Measurements from ENCODE around the gene ARPC1B. TPM values are rescaled to one million over a fixed set of nuclear protein-coding genes. Genes with fewer than 3 reads are reported as not detected.

The ARPC1B gene
- total RNA-seq, 1 donor from 2014 or later, result 175 TPM

- Mint-ChIP-seq H3K4me3 (ENCODE audit: unreplicated experiment) (no peak overlapping the region), H3K36me3 (ENCODE audit: low read depth, unreplicated experiment) (peaks cover 9% of the 10 kb centered on the region), H3K9me3 (ENCODE audit: unreplicated experiment) (no peaks in the 10 kb centered on the region), H3K27me3 (ENCODE audit: low read depth, unreplicated experiment) (no peaks in the 10 kb centered on the region), H3K4me1 (ENCODE audit: low read depth, unreplicated experiment) (peaks cover 17% of the 10 kb centered on the region), H3K27ac (ENCODE audit: unreplicated experiment) (no peak overlapping the region)
- H3K36me3 ChIP-seq (ENCODE audit: insufficient read depth, low read length), result peaks cover 5% of the 10 kb centered on the region
- FAIRE-seq (no peak), DNase-seq (ENCODE audit: low read depth) (no peak)
- no peaks in the 10 kb centered on the region for H3K27me3 ChIP-seq (ENCODE audit: insufficient read depth, low read length)
- TF ChIP-seq EZH2 (IDR thresholded peaks at IDR 0.05; ENCODE audit: insufficient read depth, low read length), result no peak
- no peak for TF ChIP-seq CTCF (IDR thresholded peaks at IDR 0.05; ENCODE audit: insufficient read depth, low read depth, low read length)
- no peak overlapping the region for H3K27ac ChIP-seq (ENCODE audit: low read depth, low read length)
- H3K9me3 ChIP-seq (ENCODE audit: insufficient read depth, low read depth, low read length), result no peaks in the 10 kb centered on the region
- no peak overlapping the region for H3K4me2 ChIP-seq (ENCODE audit: low read length)
- no peak overlapping the region for H3K4me3 ChIP-seq (ENCODE audit: insufficient read depth, low read depth, low read length)
- H3K4me1 ChIP-seq (ENCODE audit: insufficient read depth, low read length), result peaks cover 21% of the 10 kb centered on the region
- no peak overlapping the region for H2AFZ ChIP-seq (ENCODE audit: low read depth, low read length)
- H3K9ac ChIP-seq (ENCODE audit: low read length), result no peak overlapping the region
- peaks cover 79% of the 10 kb centered on the region for H4K20me1 ChIP-seq (ENCODE audit: insufficient read depth, low read length)
- H3K79me2 ChIP-seq (ENCODE audit: insufficient read depth, low read length), result peaks cover 59% of the 10 kb centered on the region
These were observed 7.1 kb downstream of the ARPC1B start for GRCh38 chr7:99381664-99382075.

- TF ChIP-seq EZH2 (IDR thresholded peaks at IDR 0.05; ENCODE audit: insufficient read depth, low read length), result no peak
- no peak for TF ChIP-seq CTCF (IDR thresholded peaks at IDR 0.05; ENCODE audit: insufficient read depth, low read depth, low read length)
- Mint-ChIP-seq H3K36me3 (ENCODE audit: low read depth, unreplicated experiment) (peaks cover 9% of the 10 kb centered on the region), H3K9me3 (ENCODE audit: unreplicated experiment) (no peaks in the 10 kb centered on the region), H3K4me3 (ENCODE audit: unreplicated experiment) (no peak overlapping the region), H3K27ac (ENCODE audit: unreplicated experiment) (no peak overlapping the region), H3K27me3 (ENCODE audit: low read depth, unreplicated experiment) (no peaks in the 10 kb centered on the region), H3K4me1 (ENCODE audit: low read depth, unreplicated experiment) (peaks cover 17% of the 10 kb centered on the region)
- Histone ChIP-seq H3K9me3 (ENCODE audit: insufficient read depth, low read depth, low read length) (no peaks in the 10 kb centered on the region), H4K20me1 (ENCODE audit: insufficient read depth, low read length) (peaks cover 71% of the 10 kb centered on the region), H3K4me1 (ENCODE audit: insufficient read depth, low read length) (peaks cover 21% of the 10 kb centered on the region), H3K79me2 (ENCODE audit: insufficient read depth, low read length) (peaks cover 51% of the 10 kb centered on the region), H2AFZ (ENCODE audit: low read depth, low read length) (no peak overlapping the region), H3K36me3 (ENCODE audit: insufficient read depth, low read length) (peaks cover 7% of the 10 kb centered on the region), H3K4me2 (ENCODE audit: low read length) (no peak overlapping the region), H3K9ac (ENCODE audit: low read length) (no peak overlapping the region), H3K27ac (ENCODE audit: low read depth, low read length) (no peak overlapping the region), H3K27me3 (ENCODE audit: insufficient read depth, low read length) (no peaks in the 10 kb centered on the region), H3K4me3 (ENCODE audit: insufficient read depth, low read depth, low read length) (no peak overlapping the region)
- no peak for FAIRE-seq
- DNase-seq (ENCODE audit: low read depth), result no peak
These were observed 8.7 kb downstream of the ARPC1B start for GRCh38 chr7:99383203-99383602.

- H3K27me3 Mint-ChIP-seq (ENCODE audit: low read depth, unreplicated experiment), result no peaks in the 10 kb centered on the region
These were observed 9.4 kb downstream of the ARPC1B start for GRCh38 chr7:99383791-99384370.

More at GRCh38 chr7:99383791-99384370, 9.4 kb downstream of the ARPC1B start:
- Histone ChIP-seq H3K9ac (ENCODE audit: low read length) (no peak overlapping the region), H3K27ac (ENCODE audit: low read depth, low read length) (no peak overlapping the region), H3K79me2 (ENCODE audit: insufficient read depth, low read length) (peaks cover 51% of the 10 kb centered on the region), H3K4me3 (ENCODE audit: insufficient read depth, low read depth, low read length) (no peak overlapping the region), H3K4me2 (ENCODE audit: low read length) (no peak overlapping the region), H4K20me1 (ENCODE audit: insufficient read depth, low read length) (peaks cover 70% of the 10 kb centered on the region), H2AFZ (ENCODE audit: low read depth, low read length) (no peak overlapping the region), H3K9me3 (ENCODE audit: insufficient read depth, low read depth, low read length) (no peaks in the 10 kb centered on the region), H3K36me3 (ENCODE audit: insufficient read depth, low read length) (peaks cover 9% of the 10 kb centered on the region), H3K27me3 (ENCODE audit: insufficient read depth, low read length) (no peaks in the 10 kb centered on the region), H3K4me1 (ENCODE audit: insufficient read depth, low read length) (peaks cover 20% of the 10 kb centered on the region)
- Mint-ChIP-seq H3K9me3 (ENCODE audit: unreplicated experiment) (no peaks in the 10 kb centered on the region), H3K4me1 (ENCODE audit: low read depth, unreplicated experiment) (peaks cover 17% of the 10 kb centered on the region), H3K27ac (ENCODE audit: unreplicated experiment) (no peak overlapping the region), H3K36me3 (ENCODE audit: low read depth, unreplicated experiment) (peaks cover 9% of the 10 kb centered on the region), H3K4me3 (ENCODE audit: unreplicated experiment) (no peak overlapping the region)
- DNase-seq (ENCODE audit: low read depth), result no peak
- TF ChIP-seq CTCF (IDR thresholded peaks at IDR 0.05; ENCODE audit: insufficient read depth, low read depth, low read length) (no peak), EZH2 (IDR thresholded peaks at IDR 0.05; ENCODE audit: insufficient read depth, low read length) (no peak)
- FAIRE-seq, result no peak
